GM18873 (cell line): ENCODE results near the gene PIK3R6.

Experiments
- ATAC-seq: cut with Tn5 transposase; IDR thresholded peaks from one replicate; pipeline ENCODE4 v1.9.1; 2021; ENCODE audit warnings: mild to moderate bottlenecking, moderate library complexity, moderate number of reproducible peaks; ENCODE audit not compliant: unreplicated experiment, low FRiP score

PIK3R6 gene

DNA sequence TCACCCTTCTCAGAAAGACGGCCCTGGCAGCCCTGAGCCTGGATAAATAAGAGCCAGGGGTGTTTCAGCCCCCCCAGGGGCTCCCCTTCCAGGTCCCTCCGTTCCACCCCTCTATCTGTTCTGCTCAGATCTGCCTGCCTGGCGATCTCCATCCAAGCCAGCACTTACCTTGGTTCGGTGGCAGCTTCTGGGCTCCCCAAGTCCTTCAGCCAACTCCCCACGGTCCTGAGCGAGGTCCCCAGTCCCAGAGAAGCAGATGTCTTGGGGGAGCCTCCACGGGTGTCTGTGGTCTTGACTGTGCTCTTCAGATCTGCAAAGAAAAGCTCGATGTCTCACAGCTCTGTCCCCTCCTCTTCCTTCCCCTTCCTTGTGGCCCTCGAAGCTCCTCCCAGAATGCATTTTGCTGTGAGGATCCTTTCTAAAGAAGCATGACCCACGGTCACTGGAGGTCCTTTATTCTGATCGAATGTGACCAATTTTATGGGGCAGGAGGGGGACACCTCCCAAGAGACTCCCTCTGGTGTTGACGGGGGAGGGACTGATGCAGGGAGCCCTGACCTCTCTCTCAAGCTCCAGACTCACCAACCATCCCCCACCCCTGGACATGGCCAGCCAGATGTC is at the start of gene PIK3R6:
Gene PIK3R6, minus strand, starts transcription at position 314 of the 621 bp plus-strand sequence. CDS start 17,880 bp downstream, outside the sequence.
- no peak for ATAC-seq

DNA sequence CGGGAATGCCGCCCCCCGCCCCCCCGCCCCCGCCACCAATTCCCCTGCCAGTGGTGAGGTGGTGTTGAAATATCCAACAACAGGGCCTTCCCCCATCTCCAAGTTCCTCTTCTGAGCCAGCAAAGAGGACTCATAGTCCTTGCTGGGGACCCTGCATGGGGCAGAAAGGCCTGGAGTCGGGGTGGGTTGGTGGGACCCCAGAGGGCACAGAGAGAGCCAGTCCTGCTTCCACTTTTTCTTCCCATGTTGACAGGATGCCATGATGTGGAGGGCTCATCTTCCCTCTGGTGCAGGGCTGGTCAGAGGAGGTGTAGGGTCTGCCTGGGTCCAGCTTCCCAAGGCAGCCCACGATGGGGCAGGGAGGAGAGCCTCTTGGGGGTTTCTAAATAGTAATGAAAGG is 49.0 kb upstream of the PIK3R6 start:
- ATAC-seq = no peak

GRCh38 chr17:8914554-8914953 is 47.1 kb upstream of the PIK3R6 start:
- ATAC-seq = no peak

- no peak for ATAC-seq
Observed at GRCh38 chr17:8913879-8914278, 46.4 kb upstream of the PIK3R6 start.

DNA sequence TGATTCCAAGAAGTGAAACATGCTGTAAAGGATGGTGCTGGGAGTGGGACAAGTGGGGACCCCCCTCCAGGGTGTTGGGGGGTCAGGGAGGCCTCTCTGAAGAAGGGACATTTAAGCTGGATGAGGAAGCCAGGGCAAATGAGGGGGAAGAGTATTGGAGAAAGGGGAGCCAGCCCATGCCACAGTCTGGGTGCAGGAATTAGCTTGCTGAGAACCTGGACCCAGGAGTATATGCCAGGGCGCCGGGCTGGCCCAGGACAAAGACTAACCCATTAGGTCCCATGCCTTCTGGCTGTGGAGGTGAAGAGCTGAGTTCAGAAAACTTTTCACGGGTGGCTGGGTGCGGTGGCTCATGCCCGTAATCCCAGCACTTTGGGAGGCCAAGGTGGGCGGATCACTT is 45.6 kb upstream of the PIK3R6 start:
- ATAC-seq = no peak

- ATAC-seq = no peak
Observed at GRCh38 chr17:8912084-8912981, 44.9 kb upstream of the PIK3R6 start.

DNA sequence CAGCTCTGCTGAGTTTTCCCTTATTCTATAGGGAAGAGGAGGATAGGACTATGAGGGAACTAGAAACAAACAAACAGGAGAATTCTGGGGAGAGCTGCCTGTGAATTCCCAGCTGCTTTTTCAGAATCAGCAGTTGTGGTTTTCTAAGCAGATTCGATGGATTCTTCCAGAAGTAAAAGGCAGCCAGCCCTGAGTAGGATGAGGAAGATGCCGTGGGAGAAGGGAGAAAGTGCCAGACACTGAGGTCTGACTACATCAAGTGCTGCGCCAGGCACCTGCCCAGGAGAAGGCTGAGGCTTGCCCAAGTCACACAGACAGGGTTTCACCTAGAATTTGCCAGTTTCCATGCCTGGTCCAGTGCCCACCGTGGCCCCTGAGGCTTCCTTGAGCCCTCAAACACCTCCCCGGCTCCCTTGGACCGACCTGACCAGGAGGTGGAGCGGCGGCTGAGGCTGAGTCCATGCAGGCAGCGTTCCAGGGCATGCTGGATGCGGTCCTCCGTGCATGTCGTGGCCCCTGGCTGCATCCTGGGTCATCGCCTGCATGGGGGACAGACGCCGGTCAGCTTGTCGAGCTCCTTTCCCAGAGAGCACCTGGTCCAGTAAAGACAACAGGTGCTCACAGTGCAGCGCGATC is 43.6 kb upstream of the PIK3R6 start:
- no peak for ATAC-seq

DNA sequence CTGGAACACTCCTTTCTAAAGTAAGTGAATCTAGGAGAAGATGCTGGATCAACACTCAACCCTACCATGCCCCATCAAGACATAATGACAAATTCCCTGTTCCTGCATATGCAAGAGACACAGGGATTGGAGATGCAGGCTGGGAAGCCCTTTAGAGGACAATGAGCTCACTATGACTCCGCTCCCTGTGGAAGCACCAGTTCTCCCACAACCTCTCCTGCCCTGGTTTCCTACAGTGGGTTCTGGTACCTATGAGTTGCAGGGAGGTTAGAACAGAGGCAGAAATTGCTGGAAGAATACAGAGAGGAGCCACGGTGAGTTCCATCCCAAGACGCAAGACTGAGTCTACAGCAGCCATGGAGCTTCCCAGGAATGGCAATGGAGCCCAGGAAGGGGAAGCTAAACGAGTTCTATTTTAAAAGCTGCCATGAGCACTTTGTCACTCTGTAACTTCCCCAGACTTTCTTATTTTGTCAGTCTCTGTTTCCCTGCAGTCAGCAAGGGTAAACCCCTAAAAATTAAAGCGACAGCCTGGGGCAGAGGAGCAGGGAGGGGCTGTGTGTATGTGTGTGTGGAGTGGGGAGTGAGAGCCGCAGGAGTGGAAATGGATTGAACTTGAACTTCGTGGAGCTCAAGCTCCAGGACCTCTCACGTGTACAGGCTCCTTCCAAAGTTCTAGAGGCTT is 42.3 kb upstream of the PIK3R6 start:
- ATAC-seq = no peak

DNA sequence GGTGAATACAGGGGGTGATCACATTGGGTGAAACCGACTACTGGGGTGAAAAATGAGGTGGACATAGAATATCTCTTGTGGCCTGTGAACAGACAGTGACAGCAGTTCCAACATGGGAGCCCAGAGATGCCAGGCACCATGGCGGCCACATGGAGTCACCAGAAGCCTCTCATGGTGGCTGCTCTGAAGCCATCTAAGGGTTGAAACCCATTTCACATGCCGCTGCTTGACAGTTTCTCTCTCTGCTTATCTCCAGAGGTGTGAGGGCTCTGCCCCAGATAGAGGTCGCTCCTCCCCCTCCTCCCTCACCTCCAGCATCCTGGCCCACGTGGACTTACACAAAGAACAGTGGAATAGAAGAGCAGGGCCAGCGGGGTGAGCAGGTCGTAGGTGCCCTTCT is 37.9 kb upstream of the PIK3R6 start:
- no peak for ATAC-seq

DNA sequence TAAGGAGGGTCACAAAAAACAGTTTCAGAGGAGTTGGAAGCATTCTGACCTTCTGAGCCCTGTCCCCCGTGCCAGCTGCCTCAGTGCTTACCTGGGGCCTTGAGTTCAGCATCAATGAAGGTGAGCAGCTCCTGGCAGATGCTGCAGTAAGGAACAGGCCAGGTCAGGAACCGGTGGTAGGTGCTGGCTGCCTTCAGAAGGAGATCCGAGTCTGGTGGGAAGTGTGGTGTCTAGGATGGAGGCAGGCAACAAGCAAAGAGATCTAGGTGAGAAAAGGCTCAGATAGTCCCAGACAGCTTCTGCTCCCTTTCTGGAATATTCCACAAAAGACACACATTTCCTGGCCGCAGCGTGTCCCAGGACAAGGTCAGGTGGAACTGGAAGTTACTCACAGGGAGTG is 37.2 kb upstream of the PIK3R6 start:
- ATAC-seq = no peak

DNA sequence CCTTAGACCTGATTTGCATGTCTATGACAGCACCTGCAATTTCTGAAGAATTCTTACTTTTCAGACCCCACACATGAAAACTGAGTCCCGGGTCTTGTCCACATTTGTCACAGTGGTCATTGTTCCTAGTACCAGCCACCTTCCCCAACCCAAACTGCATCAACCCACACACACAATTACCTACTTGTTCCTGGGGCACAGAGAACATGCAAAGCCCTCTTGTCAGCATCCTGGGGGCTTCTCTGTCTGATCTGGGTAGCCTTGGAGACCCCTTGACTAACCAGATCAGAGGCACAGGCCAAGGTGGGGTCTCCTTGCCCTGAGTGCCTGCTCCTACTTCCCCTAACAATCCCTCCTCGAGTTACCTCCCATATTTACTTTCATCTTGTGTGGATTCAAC is 36.7 kb upstream of the PIK3R6 start:
- no peak for ATAC-seq

DNA sequence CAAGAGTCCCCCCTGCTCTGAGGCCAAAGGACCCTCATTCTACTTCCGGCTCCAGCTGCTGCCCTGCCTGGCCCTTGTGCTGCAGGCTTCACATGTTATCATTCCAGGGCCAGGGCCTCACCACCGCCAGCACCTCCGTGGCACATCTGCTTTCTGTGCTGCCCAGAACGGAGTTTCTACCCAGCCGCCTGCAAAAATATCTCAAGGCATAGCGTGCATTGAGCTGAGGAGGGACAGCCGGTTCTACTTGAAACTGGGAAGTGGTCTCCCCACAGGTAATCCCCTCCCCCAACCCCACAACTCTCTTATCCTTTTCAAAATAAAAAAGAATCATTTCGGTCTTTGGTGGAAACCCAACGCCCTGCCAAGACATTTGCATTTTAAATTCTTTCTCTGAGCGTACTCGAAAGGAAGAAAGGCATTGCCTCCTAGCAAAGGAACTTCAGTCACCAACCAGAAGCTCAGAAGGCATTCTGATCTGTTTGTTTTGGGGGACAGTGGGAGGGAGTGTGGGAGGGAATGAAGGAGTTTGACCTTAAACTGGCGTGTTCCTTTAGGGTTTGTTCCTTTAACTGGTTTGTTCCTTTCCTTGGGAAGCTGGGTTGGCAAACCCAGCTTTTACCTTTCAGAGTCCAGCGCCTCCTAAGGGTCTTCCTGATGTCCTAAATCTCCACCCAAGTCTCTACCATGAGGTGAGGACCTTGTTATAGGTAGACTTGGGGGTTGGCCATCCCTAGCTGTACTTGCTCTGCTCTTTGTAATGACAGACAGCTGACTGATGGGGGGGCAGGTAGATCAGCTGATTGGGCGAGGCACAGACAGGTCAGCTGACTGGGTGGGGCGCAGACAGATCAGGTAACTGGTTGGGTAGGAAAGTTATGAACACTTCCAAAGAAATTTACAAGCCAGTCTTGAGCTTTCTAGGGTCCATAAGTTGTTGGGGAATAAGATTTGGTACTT is 33.4 kb upstream of the PIK3R6 start:
- ATAC-seq = no peak

- no peak for ATAC-seq
Observed at GRCh38 chr17:8900207-8900606, 32.7 kb upstream of the PIK3R6 start.

DNA sequence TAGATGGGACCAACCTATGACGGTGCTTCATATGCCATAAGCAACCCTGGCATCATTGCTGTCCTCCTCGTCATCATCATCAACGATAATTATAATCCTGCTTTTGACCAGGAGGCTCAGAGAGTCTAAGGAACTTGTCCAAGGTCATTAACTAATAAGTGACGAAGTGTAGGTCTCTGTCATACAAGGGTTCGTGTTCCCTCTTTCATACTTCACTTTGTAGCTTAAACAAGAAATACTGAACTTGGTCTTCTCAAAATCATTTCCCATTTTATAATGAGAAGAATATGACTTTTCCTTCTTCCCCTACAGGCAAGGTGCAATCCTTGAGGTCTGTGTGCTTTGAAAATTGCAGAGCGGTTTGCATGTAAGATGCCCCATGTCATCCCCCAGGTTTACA is 31.2 kb upstream of the PIK3R6 start:
- no peak for ATAC-seq

- ATAC-seq = no peak
Observed at GRCh38 chr17:8898126-8898525, 30.7 kb upstream of the PIK3R6 start.

DNA sequence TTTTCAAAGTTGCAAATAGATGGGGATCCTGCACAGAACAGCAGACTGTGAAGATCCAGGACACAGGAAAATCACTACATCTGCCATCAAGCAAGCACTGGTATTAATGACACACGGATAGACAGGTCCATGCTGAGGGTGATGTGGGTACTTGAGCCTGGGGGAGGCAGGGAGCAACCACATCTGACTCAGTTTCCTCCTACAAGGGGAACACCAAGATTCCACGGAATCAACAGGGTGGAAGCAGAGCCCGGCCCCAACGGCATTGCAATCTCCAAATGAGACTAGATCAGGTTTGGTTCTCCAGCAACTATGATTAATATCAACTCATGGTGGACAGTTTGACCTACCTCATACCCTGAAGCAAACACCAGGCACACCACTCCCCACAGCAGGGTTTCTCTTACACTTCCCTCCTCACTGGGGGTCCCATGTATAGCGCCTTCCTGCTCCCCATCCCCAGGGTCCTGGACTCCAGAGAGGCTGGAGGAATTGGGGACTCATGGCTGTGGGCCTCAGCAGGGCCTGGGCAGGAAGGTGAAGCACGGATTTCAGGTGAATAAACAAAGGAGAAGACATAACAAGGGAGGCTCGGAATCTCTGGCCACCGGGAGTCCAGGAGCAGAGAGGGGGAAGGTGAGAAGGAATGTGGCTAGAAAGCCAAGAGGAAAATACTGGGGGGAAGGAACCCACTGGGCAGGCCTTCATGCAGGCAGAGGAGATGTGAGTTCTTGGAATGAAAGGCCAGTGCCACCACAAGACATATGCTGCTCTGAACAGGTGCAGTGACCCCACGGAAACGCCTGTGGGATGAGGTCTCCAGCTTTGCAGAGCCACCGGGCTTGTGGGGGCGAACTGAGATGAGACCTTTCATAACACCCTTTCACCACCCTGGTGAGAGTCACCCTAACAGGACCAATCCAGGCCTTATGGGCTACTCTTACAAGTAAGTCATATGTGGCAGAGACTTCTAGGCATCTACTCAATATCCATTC is 29.5 kb upstream of the PIK3R6 start:
- no peak for ATAC-seq

DNA sequence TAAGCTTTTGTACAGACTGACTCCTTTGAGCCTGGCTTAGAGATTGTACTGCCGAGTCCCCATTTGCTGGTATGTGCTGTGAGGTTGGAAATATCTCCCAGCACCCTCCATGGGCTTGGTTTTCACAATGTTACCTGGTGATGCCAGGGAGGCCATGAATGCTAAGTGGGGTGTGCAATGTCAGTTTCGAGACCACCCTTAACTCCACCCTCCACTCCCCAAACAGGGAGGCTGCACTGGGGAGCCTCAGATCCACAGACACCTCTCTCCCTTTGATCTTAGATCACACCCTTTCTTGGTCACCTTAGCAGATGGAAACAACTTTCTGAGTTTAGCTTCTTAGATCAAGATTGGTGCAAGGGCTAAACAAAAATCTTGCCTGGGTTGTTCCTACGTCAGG is 28.6 kb upstream of the PIK3R6 start:
- ATAC-seq = no peak

GRCh38 chr17:8894673-8895578 is 27.5 kb upstream of the PIK3R6 start:
- ATAC-seq = no peak
